ENCODE data around the gene DUSP15. TPM values are rescaled to one million over a fixed set of nuclear protein-coding genes. Genes with fewer than 3 reads are reported as not detected.

Gene DUSP15
- polyA plus RNA-seq, 1 donor (not counting 4 experiments of a cell fraction or from before 2014, with no cell fraction given): not detected

- no peaks in the 10 kb centered on the region for H3K9me3 ChIP-seq (ENCODE audit: control insufficient read depth, low read depth, low read length)
Observed at GRCh38 chr20:31859998-31860380, 10.3 kb downstream of the DUSP15 start.

GRCh38 chr20:31859266-31859997 is 10.9 kb downstream of the DUSP15 start:
- no peak overlapping the region for H3K4me3 ChIP-seq (ENCODE audit: control insufficient read depth in 2 of 3, extremely low read depth in 1 of 3, insufficient read depth in 2 of 3, low read depth in 1 of 3, low read length in 3 of 3)
- H3K4me2 ChIP-seq (ENCODE audit: control insufficient read depth, extremely low read depth, insufficient read depth, low read depth, low read length): no peak overlapping the region
- TF ChIP-seq EZH2 (IDR thresholded peaks at IDR 0.05; ENCODE audit: low read length) (no peak), CTCF (optimal IDR thresholded peaks at IDR 0.05 in 1 of 3, IDR thresholded peaks at IDR 0.05 in 1 of 3, conservative IDR thresholded peaks at IDR 0.05 in 1 of 3; ENCODE audit: extremely low read depth in 1 of 3, insufficient read depth in 2 of 3, low read length in 3 of 3) (no peak)
- H3K27me3 ChIP-seq (ENCODE audit: control insufficient read depth, extremely low read depth, insufficient read depth, low read length): peaks cover 45% of the 10 kb centered on the region
- H4K20me1 ChIP-seq (ENCODE audit: control insufficient read depth, extremely low read depth, insufficient read depth, low read length): no peaks in the 10 kb centered on the region
- H3K9ac ChIP-seq (ENCODE audit: control insufficient read depth, extremely low read depth, insufficient read depth, low read length): no peak overlapping the region
- no peaks in the 10 kb centered on the region for H3K79me2 ChIP-seq (ENCODE audit: control insufficient read depth, insufficient read depth, low read length)
- DNase-seq (ENCODE audit: low read depth, low spot score) (no peak), FAIRE-seq (no peak)
- H3K4me1 ChIP-seq (ENCODE audit: control insufficient read depth, extremely low read depth, insufficient read depth, low read length): peaks cover 2% of the 10 kb centered on the region
- H3K9me3 ChIP-seq (ENCODE audit: control insufficient read depth, low read depth, low read length): no peaks in the 10 kb centered on the region
- no peaks in the 10 kb centered on the region for H3K36me3 ChIP-seq (ENCODE audit: control insufficient read depth in 2 of 2, extremely low read depth in 1 of 2, insufficient read depth in 2 of 2, low read length in 2 of 2)
- H3K27ac ChIP-seq (ENCODE audit: control insufficient read depth, insufficient read depth, low read length): no peak overlapping the region
- H2AFZ ChIP-seq (ENCODE audit: control insufficient read depth, low read length): no peak overlapping the region
- dilution Hi-C loops (cut with MboI; ENCODE audit: extremely low pct_ligation_motif_present, low sequenced_read_pairs): no loop called here
- H3K9me1 ChIP-seq (ENCODE audit: control insufficient read depth, extremely low read depth, insufficient read depth, low read length): no peaks in the 10 kb centered on the region

More at GRCh38 chr20:31859998-31860380, 10.3 kb downstream of the DUSP15 start:
- FAIRE-seq (no peak), DNase-seq (ENCODE audit: low read depth, low spot score) (no peak)
- peaks cover 2% of the 10 kb centered on the region for H3K4me1 ChIP-seq (ENCODE audit: control insufficient read depth, extremely low read depth, insufficient read depth, low read length)
- no peaks in the 10 kb centered on the region for H3K36me3 ChIP-seq (ENCODE audit: control insufficient read depth in 2 of 2, extremely low read depth in 1 of 2, insufficient read depth in 2 of 2, low read length in 2 of 2)
- H3K4me2 ChIP-seq (ENCODE audit: control insufficient read depth, extremely low read depth, insufficient read depth, low read depth, low read length): no peak overlapping the region
- H3K27ac ChIP-seq (ENCODE audit: control insufficient read depth, insufficient read depth, low read length): no peak overlapping the region
- H3K9me1 ChIP-seq (ENCODE audit: control insufficient read depth, extremely low read depth, insufficient read depth, low read length): no peaks in the 10 kb centered on the region
- H3K4me3 ChIP-seq (ENCODE audit: control insufficient read depth in 2 of 3, extremely low read depth in 1 of 3, insufficient read depth in 2 of 3, low read depth in 1 of 3, low read length in 3 of 3): no peak overlapping the region
- no peak overlapping the region for H2AFZ ChIP-seq (ENCODE audit: control insufficient read depth, low read length)
- no peak for TF ChIP-seq CTCF (optimal IDR thresholded peaks at IDR 0.05 in 1 of 3, IDR thresholded peaks at IDR 0.05 in 1 of 3, conservative IDR thresholded peaks at IDR 0.05 in 1 of 3; ENCODE audit: extremely low read depth in 1 of 3, insufficient read depth in 2 of 3, low read length in 3 of 3)
- no peak for TF ChIP-seq EZH2 (IDR thresholded peaks at IDR 0.05; ENCODE audit: low read length)
- dilution Hi-C loops (cut with MboI; ENCODE audit: extremely low pct_ligation_motif_present, low sequenced_read_pairs): no loop called here
- no peaks in the 10 kb centered on the region for H4K20me1 ChIP-seq (ENCODE audit: control insufficient read depth, extremely low read depth, insufficient read depth, low read length)
- H3K9ac ChIP-seq (ENCODE audit: control insufficient read depth, extremely low read depth, insufficient read depth, low read length): no peak overlapping the region
- H3K27me3 ChIP-seq (ENCODE audit: control insufficient read depth, extremely low read depth, insufficient read depth, low read length): peaks cover 45% of the 10 kb centered on the region
- H3K79me2 ChIP-seq (ENCODE audit: control insufficient read depth, insufficient read depth, low read length): no peaks in the 10 kb centered on the region

All from keratinocyte (primary cell).